ENCODE measurements around the gene OSGEP. TPM values are rescaled to one million over a fixed set of nuclear protein-coding genes. Genes with fewer than 3 reads are reported as not detected.

OSGEP gene
- total and polyA plus RNA-seq, 2 of the 13 experiments (the other 11 are each of a cell fraction or from before 2014, with no cell fraction given), result 39.7 to 41.1 TPM

DNA sequence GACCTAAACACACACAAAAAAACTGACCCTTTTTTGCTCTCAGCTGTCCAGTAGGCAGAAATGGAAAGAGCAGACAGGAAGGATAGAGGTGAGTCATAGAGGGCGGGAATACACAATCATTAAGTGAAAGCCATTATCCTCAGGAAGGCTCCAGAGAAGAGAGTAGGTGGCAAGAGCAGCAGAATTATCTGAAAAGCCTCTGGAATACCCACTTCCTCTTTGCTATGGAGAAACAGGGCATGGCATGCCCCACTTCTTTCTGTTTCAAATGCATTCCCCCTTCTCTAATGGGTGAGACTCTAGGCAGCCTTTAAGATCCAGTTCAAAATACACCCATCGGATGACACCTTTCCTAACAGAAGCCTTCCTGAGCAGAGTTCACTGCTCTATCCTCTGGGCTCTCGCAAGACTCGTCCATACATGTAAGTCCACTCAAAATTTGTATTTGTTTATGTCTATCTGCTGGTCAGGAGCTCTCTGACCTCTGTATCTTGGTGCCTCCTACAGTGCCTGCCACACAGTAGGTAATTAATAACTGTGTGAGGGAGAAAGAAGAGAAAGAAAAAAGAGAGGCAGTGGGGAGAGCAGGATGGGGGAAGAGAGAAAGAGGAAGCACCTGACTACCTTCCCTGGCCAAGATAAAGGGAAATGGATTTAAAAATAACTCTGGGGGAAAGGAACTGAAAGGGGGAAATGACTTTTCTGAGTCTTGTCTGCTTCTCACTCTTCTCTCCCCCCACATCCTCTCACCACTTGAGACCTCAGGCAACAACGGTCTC, 27.2 kb downstream of the OSGEP start (continued):
- TF ChIP-seq ZNF552 (CRISPR knock-in tag; IDR thresholded peaks at IDR 0.05; ENCODE audit: borderline replicate concordance) (no peak), SRSF4 (IDR thresholded peaks at IDR 0.05; ENCODE audit: low read depth, low read length, poor library complexity, severe bottlenecking) (no peak), ZFP1 (CRISPR knock-in tag; IDR thresholded peaks at IDR 0.05) (no peak), KLF6 (CRISPR knock-in tag; IDR thresholded peaks at IDR 0.05) (no peak), ZC3H4 (CRISPR knock-in tag; IDR thresholded peaks at IDR 0.05; ENCODE audit: borderline replicate concordance) (no peak), ZFP82 (CRISPR knock-in tag; IDR thresholded peaks at IDR 0.05; ENCODE audit: borderline replicate concordance) (no peak), ZNF326 (CRISPR knock-in tag; IDR thresholded peaks at IDR 0.05; ENCODE audit: borderline replicate concordance) (no peak), YEATS4 (CRISPR knock-in tag; IDR thresholded peaks at IDR 0.05; ENCODE audit: borderline replicate concordance) (no peak), SP1 (IDR thresholded peaks at IDR 0.05) (no peak), SP1 (CRISPR knock-in tag; IDR thresholded peaks at IDR 0.05) (0 out of 2 replicates have a peak, but pooled peaks have one; percentile 12), ZNF546 (CRISPR knock-in tag; conservative IDR thresholded peaks at IDR 0.05) (no peak), ZNF556 (CRISPR knock-in tag; IDR thresholded peaks at IDR 0.05; ENCODE audit: borderline replicate concordance) (0 out of 2 replicates have a peak, but pooled peaks have one; percentile 31), NFKBIZ (CRISPR knock-in tag; IDR thresholded peaks at IDR 0.05) (no peak), ZNF570 (CRISPR knock-in tag; IDR thresholded peaks at IDR 0.05; ENCODE audit: borderline replicate concordance) (no peak), XBP1 (CRISPR knock-in tag; IDR thresholded peaks at IDR 0.05) (no peak), SRSF9 (IDR thresholded peaks at IDR 0.05; ENCODE audit: borderline replicate concordance, insufficient read depth, low read depth, low read length, poor library complexity, severe bottlenecking) (no peak), FOSL2 (CRISPR knock-in tag; IDR thresholded peaks at IDR 0.05) (peak; percentile 90), ZNF512B (CRISPR knock-in tag; IDR thresholded peaks at IDR 0.05; ENCODE audit: borderline replicate concordance) (no peak), FOXK2 (IDR thresholded peaks at IDR 0.05) (no peak), JUND (CRISPR knock-in tag; IDR thresholded peaks at IDR 0.05) (peak; percentile 39; the same call in 1 of the 2 replicates)
- TF ChIP-seq, protein P1, sequence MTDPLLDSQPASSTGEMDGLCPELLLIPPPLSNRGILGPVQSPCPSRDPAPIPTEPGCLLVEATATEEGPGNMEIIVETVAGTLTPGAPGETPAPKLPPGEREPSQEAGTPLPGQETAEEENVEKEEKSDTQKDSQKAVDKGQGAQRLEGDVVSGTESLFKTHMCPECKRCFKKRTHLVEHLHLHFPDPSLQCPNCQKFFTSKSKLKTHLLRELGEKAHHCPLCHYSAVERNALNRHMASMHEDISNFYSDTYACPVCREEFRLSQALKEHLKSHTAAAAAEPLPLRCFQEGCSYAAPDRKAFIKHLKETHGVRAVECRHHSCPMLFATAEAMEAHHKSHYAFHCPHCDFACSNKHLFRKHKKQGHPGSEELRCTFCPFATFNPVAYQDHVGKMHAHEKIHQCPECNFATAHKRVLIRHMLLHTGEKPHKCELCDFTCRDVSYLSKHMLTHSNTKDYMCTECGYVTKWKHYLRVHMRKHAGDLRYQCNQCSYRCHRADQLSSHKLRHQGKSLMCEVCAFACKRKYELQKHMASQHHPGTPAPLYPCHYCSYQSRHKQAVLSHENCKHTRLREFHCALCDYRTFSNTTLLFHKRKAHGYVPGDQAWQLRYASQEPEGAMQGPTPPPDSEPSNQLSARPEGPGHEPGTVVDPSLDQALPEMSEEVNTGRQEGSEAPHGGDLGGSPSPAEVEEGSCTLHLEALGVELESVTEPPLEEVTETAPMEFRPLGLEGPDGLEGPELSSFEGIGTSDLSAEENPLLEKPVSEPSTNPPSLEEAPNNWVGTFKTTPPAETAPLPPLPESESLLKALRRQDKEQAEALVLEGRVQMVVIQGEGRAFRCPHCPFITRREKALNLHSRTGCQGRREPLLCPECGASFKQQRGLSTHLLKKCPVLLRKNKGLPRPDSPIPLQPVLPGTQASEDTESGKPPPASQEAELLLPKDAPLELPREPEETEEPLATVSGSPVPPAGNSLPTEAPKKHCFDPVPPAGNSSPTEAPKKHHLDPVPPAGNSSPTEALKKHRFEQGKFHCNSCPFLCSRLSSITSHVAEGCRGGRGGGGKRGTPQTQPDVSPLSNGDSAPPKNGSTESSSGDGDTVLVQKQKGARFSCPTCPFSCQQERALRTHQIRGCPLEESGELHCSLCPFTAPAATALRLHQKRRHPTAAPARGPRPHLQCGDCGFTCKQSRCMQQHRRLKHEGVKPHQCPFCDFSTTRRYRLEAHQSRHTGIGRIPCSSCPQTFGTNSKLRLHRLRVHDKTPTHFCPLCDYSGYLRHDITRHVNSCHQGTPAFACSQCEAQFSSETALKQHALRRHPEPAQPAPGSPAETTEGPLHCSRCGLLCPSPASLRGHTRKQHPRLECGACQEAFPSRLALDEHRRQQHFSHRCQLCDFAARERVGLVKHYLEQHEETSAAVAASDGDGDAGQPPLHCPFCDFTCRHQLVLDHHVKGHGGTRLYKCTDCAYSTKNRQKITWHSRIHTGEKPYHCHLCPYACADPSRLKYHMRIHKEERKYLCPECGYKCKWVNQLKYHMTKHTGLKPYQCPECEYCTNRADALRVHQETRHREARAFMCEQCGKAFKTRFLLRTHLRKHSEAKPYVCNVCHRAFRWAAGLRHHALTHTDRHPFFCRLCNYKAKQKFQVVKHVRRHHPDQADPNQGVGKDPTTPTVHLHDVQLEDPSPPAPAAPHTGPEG (CRISPR knock-in tag; IDR thresholded peaks at IDR 0.05), result no peak
